ENCODE measurements around the gene FAM47E. TPM values are rescaled to one million over a fixed set of nuclear protein-coding genes. Genes with fewer than 3 reads are reported as not detected.

Gene FAM47E
- total and polyA plus RNA-seq, 2 of the 13 experiments (the other 11 are each of a cell fraction or from before 2014, with no cell fraction given), result 0.33 to 0.66 TPM

DNA sequence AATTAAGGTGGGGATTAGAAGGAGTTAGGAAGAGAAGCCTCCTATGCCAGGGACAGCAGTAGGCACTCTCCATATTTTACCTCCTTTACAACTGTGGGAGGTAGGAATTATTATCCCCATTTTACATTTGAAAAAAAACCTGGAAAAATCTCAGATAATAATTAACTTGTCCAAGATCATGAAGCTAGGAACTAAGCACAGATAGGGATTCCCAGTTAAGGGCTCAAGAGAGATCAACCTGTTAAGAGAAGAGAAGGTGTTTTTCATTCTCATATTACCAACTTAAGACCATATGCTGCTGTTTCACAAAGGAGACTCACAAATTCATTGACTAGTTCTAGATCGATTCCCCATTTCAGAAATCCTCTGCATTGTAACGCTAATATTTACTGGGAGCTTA is 16.1 kb upstream of the FAM47E start:
- no peaks in the 10 kb centered on the region for H3K9me3 ChIP-seq (ENCODE audit: low read length)
- no peak overlapping the region for H3K9ac ChIP-seq (ENCODE audit: insufficient read depth, low read depth, low read length)
- no peak for TF ChIP-seq ZSCAN12 (CRISPR knock-in tag; IDR thresholded peaks at IDR 0.05)
- TF ChIP-seq SYNCRIP (IDR thresholded peaks at IDR 0.05; ENCODE audit: insufficient read depth, low read depth, low read length), result no peak
- no peak for TF ChIP-seq HNRNPH1 (optimal IDR thresholded peaks at IDR 0.05; ENCODE audit: low read depth, low read length)
- TF ChIP-seq, protein P1, sequence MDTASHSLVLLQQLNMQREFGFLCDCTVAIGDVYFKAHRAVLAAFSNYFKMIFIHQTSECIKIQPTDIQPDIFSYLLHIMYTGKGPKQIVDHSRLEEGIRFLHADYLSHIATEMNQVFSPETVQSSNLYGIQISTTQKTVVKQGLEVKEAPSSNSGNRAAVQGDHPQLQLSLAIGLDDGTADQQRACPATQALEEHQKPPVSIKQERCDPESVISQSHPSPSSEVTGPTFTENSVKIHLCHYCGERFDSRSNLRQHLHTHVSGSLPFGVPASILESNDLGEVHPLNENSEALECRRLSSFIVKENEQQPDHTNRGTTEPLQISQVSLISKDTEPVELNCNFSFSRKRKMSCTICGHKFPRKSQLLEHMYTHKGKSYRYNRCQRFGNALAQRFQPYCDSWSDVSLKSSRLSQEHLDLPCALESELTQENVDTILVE (CRISPR knock-in tag; IDR thresholded peaks at IDR 0.05), result no peak
- TF ChIP-seq ZFAT (CRISPR knock-in tag; conservative IDR thresholded peaks at IDR 0.05), result no peak
- no peak for TF ChIP-seq ZNF577 (CRISPR knock-in tag; IDR thresholded peaks at IDR 0.05; ENCODE audit: borderline replicate concordance, low read depth)
- TF ChIP-seq HCFC1 (IDR thresholded peaks at IDR 0.05; ENCODE audit: low read depth, low read length), result no peak
- TF ChIP-seq HHEX (CRISPR knock-in tag; IDR thresholded peaks at IDR 0.05), result no peak
- TF ChIP-seq FLYWCH1 (CRISPR knock-in tag; IDR thresholded peaks at IDR 0.05), result no peak
- TF ChIP-seq SP5 (CRISPR knock-in tag; IDR thresholded peaks at IDR 0.05; ENCODE audit: borderline replicate concordance, low read depth), result no peak
- no peak for TF ChIP-seq TFDP2 (CRISPR knock-in tag; IDR thresholded peaks at IDR 0.05)
- no peak for TF ChIP-seq RBFOX2 (IDR thresholded peaks at IDR 0.05; ENCODE audit: low read depth, low read length)
- no peak for TF ChIP-seq ZNF784 (CRISPR knock-in tag; IDR thresholded peaks at IDR 0.05; ENCODE audit: borderline replicate concordance)
- no peak for TF ChIP-seq REXO4 (CRISPR knock-in tag; IDR thresholded peaks at IDR 0.05; ENCODE audit: borderline replicate concordance)
- in situ Hi-C loops (cut with HindIII; ENCODE audit: extremely low pct_ligation_motif_present, low pct_unique_long_range_greater_than_20kb), result no loop called here
- no peak for DNase-seq (ENCODE audit: low spot score)
- ATAC-seq, result no peak
- BruUV-seq (replicated peaks), result no TSS peak
- no peak overlapping the region for H3K4me3 ChIP-seq (replicated peaks in 1 of 3; ENCODE audit: insufficient read depth in 1 of 3, low read depth in 2 of 3, low read length in 3 of 3)
- peak overlapping the region; percentile 42; the same call in 1 of the 2 replicates for H3K4me2 ChIP-seq (ENCODE audit: low read depth, low read length)
- FAIRE-seq, result no peak
- H4K20me1 ChIP-seq (ENCODE audit: insufficient read depth, low read length), result no peaks in the 10 kb centered on the region
- CTCF ChIA-PET (ENCODE audit: low intra/inter-chr PET ratio, low total read pairs), result no interaction called here
- no peaks in the 10 kb centered on the region for H3K79me2 ChIP-seq (ENCODE audit: insufficient read depth, low read length)
- H3K27ac ChIP-seq (ENCODE audit: extremely low read length, insufficient read depth, low read length), result no peak overlapping the region
- peaks cover 12% of the 10 kb centered on the region for H3K4me1 ChIP-seq (ENCODE audit: insufficient read depth, low read length)
- WGBS (ENCODE audit: low lambda C conversion rate), result 3% methylated on average over 2 of the region's 2 CpGs
- no peak overlapping the region for H2AFZ ChIP-seq (ENCODE audit: low read length)
- H3K27me3 ChIP-seq (ENCODE audit: control insufficient read depth in 1 of 2, insufficient read depth in 2 of 2, low read length in 2 of 2), result no peaks in the 10 kb centered on the region
- intact Hi-C loops (cut with micrococcal nuclease; ENCODE audit: unreplicated experiment), result no loop called here
- POLR2A ChIA-PET, result no interaction called here
- H3K36me3 ChIP-seq (replicated peaks in 1 of 2; ENCODE audit: control insufficient read depth in 1 of 2, insufficient read depth in 2 of 2, low read length in 2 of 2), result no peaks in the 10 kb centered on the region
